DND-41 (cell line): ENCODE data around the gene TGFBRAP1.

Experiments
- ATAC-seq: fragments of 200-7000 bp; cut with Tn5 transposase; 3 replicates; pipeline ENCODE4 v1.9.1; 2021; ENCODE audit warnings: low read depth; ENCODE audit not compliant: insufficient read depth
- DNase-seq: peaks from one replicate; pipeline ENCODE4 v3.0.0-alpha.2; 2020
- H2AFZ ChIP-seq: 2 replicates; pipeline ENCODE4 v1.6.0; 2012; ENCODE audit warnings: low read depth, low read length
- H3K27ac ChIP-seq: 2 replicates; pipeline ENCODE4 v1.5.1; 2012; ENCODE audit warnings: low read length, inconsistent platforms
- H3K27me3 ChIP-seq: fragments of 200-600 bp; sonication (generic); 2 replicates; pipeline ENCODE4 v1.6.0; 2012; ENCODE audit warnings: low read length, mild to moderate bottlenecking, inconsistent platforms; ENCODE audit not compliant: insufficient read depth, poor library complexity
- H3K36me3 ChIP-seq: 2 replicates; pipeline ENCODE4 v1.5.1; 2012; ENCODE audit warnings: low read length, inconsistent platforms; ENCODE audit not compliant: insufficient read depth
- H3K4me1 ChIP-seq: 2 replicates; pipeline ENCODE4 v1.5.1; 2012; ENCODE audit warnings: mild to moderate bottlenecking, low read length; ENCODE audit not compliant: insufficient read depth
- H3K4me2 ChIP-seq: 2 replicates; pipeline ENCODE4 v1.6.0; 2012; ENCODE audit warnings: mild to moderate bottlenecking, moderate library complexity, low read length, inconsistent platforms; ENCODE audit not compliant: insufficient read depth
- H3K4me3 ChIP-seq, 2 experiments: fragments of 200-600 bp in 1 of 2; shearing (Covaris generic) in 1 of 2; 2 replicates each; pipeline ENCODE4 v1.5.1; 2012 to 2016; ENCODE audit warnings: inconsistent platforms in 2 of 2, low read length in 2 of 2, mild to moderate bottlenecking in 2 of 2, low read depth in 1 of 2, moderate library complexity in 1 of 2
- H3K79me2 ChIP-seq: 2 replicates; pipeline ENCODE4 v1.6.0; 2012; ENCODE audit warnings: low read length, inconsistent platforms; ENCODE audit not compliant: insufficient read depth
- H3K9ac ChIP-seq: 2 replicates; pipeline ENCODE4 v1.6.0; 2012; ENCODE audit warnings: low read depth, mild to moderate bottlenecking, inconsistent platforms, low read length, moderate library complexity
- H3K9me3 ChIP-seq: 2 replicates; pipeline ENCODE4 v1.5.1; 2012; ENCODE audit warnings: low read length, moderate library complexity, mild to moderate bottlenecking, inconsistent platforms; ENCODE audit not compliant: insufficient read depth, severe bottlenecking
- H4K20me1 ChIP-seq: 2 replicates; pipeline ENCODE4 v1.6.0; 2012; ENCODE audit warnings: low read length; ENCODE audit not compliant: insufficient read depth
- EZH2 ChIP-seq: IDR thresholded peaks from 3 replicates; pipeline ENCODE4 v1.6.1; 2012; ENCODE audit warnings: borderline replicate concordance, low read depth, mild to moderate bottlenecking, moderate library complexity, low read length, inconsistent platforms; ENCODE audit not compliant: severe bottlenecking
- TF ChIP-seq, protein P1 (sequence below): IDR thresholded peaks from 2 replicates; pipeline ENCODE4 v1.5.1; 2012; ENCODE audit warnings: borderline replicate concordance, low read length, moderate library complexity, mild to moderate bottlenecking; ENCODE audit not compliant: poor library complexity, severe bottlenecking; ENCODE audit errors: extremely low read depth

TGFBRAP1 gene

DNA sequence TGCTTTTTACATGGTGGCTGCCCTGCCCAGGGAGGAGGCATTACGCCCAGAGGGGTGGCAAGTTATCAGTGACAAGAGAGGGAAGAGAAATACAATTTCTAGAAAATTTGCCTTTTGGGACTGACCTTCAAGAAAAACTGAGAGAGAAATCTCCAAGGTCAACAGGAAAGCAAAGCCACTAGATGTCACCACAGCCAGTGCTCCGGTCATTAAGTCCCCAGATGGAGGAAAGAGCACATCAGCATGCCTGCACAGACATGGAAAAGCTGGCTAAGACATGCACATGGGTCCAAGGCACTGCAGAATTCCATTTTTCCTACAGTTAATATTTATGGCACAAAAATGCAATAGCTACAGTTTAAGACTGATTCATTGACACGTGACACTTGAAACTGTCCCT lies 48.3 kb upstream of the TGFBRAP1 start:
- no peak for TF ChIP-seq EZH2
- TF ChIP-seq, protein P1, sequence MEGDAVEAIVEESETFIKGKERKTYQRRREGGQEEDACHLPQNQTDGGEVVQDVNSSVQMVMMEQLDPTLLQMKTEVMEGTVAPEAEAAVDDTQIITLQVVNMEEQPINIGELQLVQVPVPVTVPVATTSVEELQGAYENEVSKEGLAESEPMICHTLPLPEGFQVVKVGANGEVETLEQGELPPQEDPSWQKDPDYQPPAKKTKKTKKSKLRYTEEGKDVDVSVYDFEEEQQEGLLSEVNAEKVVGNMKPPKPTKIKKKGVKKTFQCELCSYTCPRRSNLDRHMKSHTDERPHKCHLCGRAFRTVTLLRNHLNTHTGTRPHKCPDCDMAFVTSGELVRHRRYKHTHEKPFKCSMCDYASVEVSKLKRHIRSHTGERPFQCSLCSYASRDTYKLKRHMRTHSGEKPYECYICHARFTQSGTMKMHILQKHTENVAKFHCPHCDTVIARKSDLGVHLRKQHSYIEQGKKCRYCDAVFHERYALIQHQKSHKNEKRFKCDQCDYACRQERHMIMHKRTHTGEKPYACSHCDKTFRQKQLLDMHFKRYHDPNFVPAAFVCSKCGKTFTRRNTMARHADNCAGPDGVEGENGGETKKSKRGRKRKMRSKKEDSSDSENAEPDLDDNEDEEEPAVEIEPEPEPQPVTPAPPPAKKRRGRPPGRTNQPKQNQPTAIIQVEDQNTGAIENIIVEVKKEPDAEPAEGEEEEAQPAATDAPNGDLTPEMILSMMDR, result no peak
- Histone ChIP-seq H3K4me1 (no peaks in the 10 kb centered on the region), H3K4me2 (no peak overlapping the region), H3K9me3 (no peaks in the 10 kb centered on the region), H3K9ac (no peak overlapping the region), H3K36me3 (no peaks in the 10 kb centered on the region), H3K79me2 (no peaks in the 10 kb centered on the region), H4K20me1 (no peaks in the 10 kb centered on the region), H2AFZ (no peak overlapping the region), H3K27ac (no peak overlapping the region), H3K4me3 (no peak overlapping the region), H3K27me3 (no peaks in the 10 kb centered on the region)
- ATAC-seq (no peak), DNase-seq (no peak)

- no peaks in the 10 kb centered on the region for H3K4me1 ChIP-seq
- no peak overlapping the region for H3K27ac ChIP-seq
- DNase-seq (no peak), ATAC-seq (no peak)
- H3K9ac ChIP-seq, result no peak overlapping the region
- H3K9me3 ChIP-seq, result no peaks in the 10 kb centered on the region
- H4K20me1 ChIP-seq, result no peaks in the 10 kb centered on the region
- no peak overlapping the region for H2AFZ ChIP-seq
- TF ChIP-seq EZH2, result no peak
- TF ChIP-seq, protein P1, result no peak
- H3K27me3 ChIP-seq, result no peaks in the 10 kb centered on the region
- no peaks in the 10 kb centered on the region for H3K36me3 ChIP-seq
- no peak overlapping the region for H3K4me2 ChIP-seq
- no peak overlapping the region for H3K4me3 ChIP-seq
- no peaks in the 10 kb centered on the region for H3K79me2 ChIP-seq
Measured at GRCh38 chr2:105376789-105377240, 47.3 kb upstream of the TGFBRAP1 start.

GRCh38 chr2:105376010-105376409 lies 46.5 kb upstream of the TGFBRAP1 start:
- no peak for TF ChIP-seq EZH2
- TF ChIP-seq, protein P1, result no peak
- no peaks in the 10 kb centered on the region for H4K20me1 ChIP-seq
- DNase-seq (no peak), ATAC-seq (no peak)
- no peaks in the 10 kb centered on the region for H3K79me2 ChIP-seq
- H3K27me3 ChIP-seq, result no peaks in the 10 kb centered on the region
- H3K4me1 ChIP-seq, result no peaks in the 10 kb centered on the region
- H3K9ac ChIP-seq, result no peak overlapping the region
- no peak overlapping the region for H2AFZ ChIP-seq
- no peak overlapping the region for H3K27ac ChIP-seq
- no peaks in the 10 kb centered on the region for H3K36me3 ChIP-seq
- H3K4me3 ChIP-seq, result no peak overlapping the region
- no peaks in the 10 kb centered on the region for H3K9me3 ChIP-seq
- no peak overlapping the region for H3K4me2 ChIP-seq
